Astrocyte (in vitro differentiated cells and primary cell): ENCODE results near the gene PRICKLE1.

ENCODE experiments used
- CTCF ChIP-seq: IDR thresholded peaks from 2 replicates; pipeline ENCODE4 v1.5.1; 2011; ENCODE audit warnings: low read depth, mild to moderate bottlenecking, inconsistent platforms, low read length, moderate library complexity; ENCODE audit not compliant: insufficient read depth
- EZH2 ChIP-seq: IDR thresholded peaks from 2 replicates; pipeline ENCODE4 v1.6.1; 2012; ENCODE audit warnings: mild to moderate bottlenecking, low read length, inconsistent platforms; ENCODE audit not compliant: insufficient read depth

- no peak for TF ChIP-seq CTCF
- TF ChIP-seq EZH2: no peak
Measured at GRCh38 chr12:42440608-42441007, 148.9 kb downstream of the PRICKLE1 start.
